Stimulated activated CD8-positive, alpha-beta memory T cell treated with anti-CD3 and anti-CD28 coated beads, Interleukin-4, amount 100 ng/mL, for 4 hours (primary cell): ENCODE measurements around the gene CLCN5.

ENCODE experiments used
- DNase-seq, 2 donors: peaks; one replicate each; pipeline ENCODE4 v3.0.0-alpha.2; 2020; ENCODE audit warnings: low read depth in 2 of 2, low spot score in 1 of 2

Gene CLCN5

GRCh38 chrX:49922291-49923241, at the start of gene CLCN5:
Gene CLCN5, plus strand, starts transcription at chrX:49922596. Its CDS starts 2,703 bp downstream, at chrX:49925299.
- DNase-seq = peak; percentile 79 to 90

GRCh38 chrX:49876750-49877149, 45.6 kb upstream of the CLCN5 start:
- no peak for DNase-seq

- DNase-seq = no peak
These were observed 44.8 kb upstream of the CLCN5 start for GRCh38 chrX:49877397-49878101.

GRCh38 chrX:49878128-49878833, 44.1 kb upstream of the CLCN5 start:
- DNase-seq = no peak

GRCh38 chrX:49878834-49879655, 43.4 kb upstream of the CLCN5 start, which contains the start of gene USP27X:
Gene USP27X, plus strand, starts transcription at chrX:49879484. Its CDS starts 824 bp downstream, at chrX:49880308.
- DNase-seq = peak; percentile 46 to 56

GRCh38 chrX:49879656-49880277, 42.6 kb upstream of the CLCN5 start:
- DNase-seq = no peak

- DNase-seq = no peak
These were observed 41.7 kb upstream of the CLCN5 start for GRCh38 chrX:49880668-49881067.

GRCh38 chrX:49884290-49884862, 38.0 kb upstream of the CLCN5 start:
- peak; percentile 10 to 28 for DNase-seq

GRCh38 chrX:49892542-49892941, 29.9 kb upstream of the CLCN5 start:
- DNase-seq = no peak

GRCh38 chrX:49896951-49897350, 25.4 kb upstream of the CLCN5 start:
- DNase-seq = no peak

GRCh38 chrX:49901048-49901447, 21.3 kb upstream of the CLCN5 start:
- no peak for DNase-seq

GRCh38 chrX:49910344-49910743, 12.1 kb upstream of the CLCN5 start:
- DNase-seq = no peak

GRCh38 chrX:49912086-49912485, 10.3 kb upstream of the CLCN5 start:
- DNase-seq = no peak

- DNase-seq = no peak
These were observed 9.5 kb upstream of the CLCN5 start for GRCh38 chrX:49912861-49913260.

- DNase-seq = peak in 1 of 2 donors; percentile 20
These were observed 6.8 kb upstream of the CLCN5 start for GRCh38 chrX:49915361-49916222.

GRCh38 chrX:49919617-49920016, 2.8 kb upstream of the CLCN5 start:
- no peak for DNase-seq

GRCh38 chrX:49921109-49921508, 1.3 kb upstream of the CLCN5 start:
- DNase-seq = no peak

- no peak for DNase-seq
These were observed 2.8 kb downstream of the CLCN5 start for GRCh38 chrX:49925176-49925575.

- DNase-seq = no peak
These were observed 7.6 kb downstream of the CLCN5 start for GRCh38 chrX:49930039-49930438.
